GM12878 (cell line): Measurements from ENCODE around the gene EIF3D. TPM values are rescaled to one million over a fixed set of nuclear protein-coding genes. Genes with fewer than 3 reads are reported as not detected.
A peak's percentile ranks its signal among the peaks of the same experiment; 100 is the strongest.

Source experiments
- BACH1 ChIP-seq: fragments of 450-650 bp; IDR thresholded peaks from 2 replicates; pipeline ENCODE4 v1.6.1; 2017; ENCODE audit warnings: mild to moderate bottlenecking, borderline replicate concordance
- DPF2 ChIP-seq: fragments of 450-650 bp; IDR thresholded peaks from 2 replicates; pipeline ENCODE4 v1.6.1; 2017; ENCODE audit warnings: mild to moderate bottlenecking
- EP300 ChIP-seq, 2 experiments: fragments of 150-350 bp in 1 of 2; IDR thresholded peaks; 2 replicates each; pipeline ENCODE4 v1.6.1; 2011 to 2012; ENCODE audit warnings: low read depth in 2 of 2, low read length in 2 of 2, borderline replicate concordance in 1 of 2, improper control_type of control experiment in 1 of 2, inconsistent platforms in 1 of 2; ENCODE audit not compliant: control insufficient read depth in 1 of 2
- GATAD2B ChIP-seq: fragments of 450-650 bp; conservative IDR thresholded peaks from 2 replicates; pipeline ENCODE4 v1.6.1; 2017; ENCODE audit warnings: low read depth, mild to moderate bottlenecking, moderate library complexity
- IKZF2 ChIP-seq, 2 experiments: fragments of 450-650 bp; IDR thresholded peaks; 2 replicates each; pipeline ENCODE4 v1.6.1; 2017; ENCODE audit warnings: mild to moderate bottlenecking in 2 of 2, moderate library complexity in 2 of 2
- IRF5 ChIP-seq: fragments of 450-650 bp; IDR thresholded peaks from 2 replicates; pipeline ENCODE4 v1.6.1; 2017; ENCODE audit warnings: borderline replicate concordance
- MAX ChIP-seq: IDR thresholded peaks from 2 replicates; pipeline ENCODE4 v1.6.1; 2012; ENCODE audit warnings: low read depth, low read length, improper control_type of control experiment
- MLLT1 ChIP-seq: fragments of 450-650 bp; IDR thresholded peaks from 2 replicates; pipeline ENCODE4 v1.6.1; 2016; ENCODE audit warnings: mild to moderate bottlenecking
- NBN ChIP-seq: fragments of 450-650 bp; IDR thresholded peaks from 2 replicates; pipeline ENCODE4 v1.6.1; 2016
- NFIC ChIP-seq: IDR thresholded peaks from 2 replicates; pipeline ENCODE4 v1.6.1; 2012; ENCODE audit warnings: low read depth, mild to moderate bottlenecking, inconsistent platforms, low read length, moderate library complexity
- NFYA ChIP-seq: IDR thresholded peaks from 2 replicates; pipeline ENCODE4 v1.6.1; 2011; ENCODE audit warnings: low read depth, mild to moderate bottlenecking, low read length, improper control_type of control experiment, borderline replicate concordance
- PAX5 ChIP-seq: IDR thresholded peaks from 2 replicates; pipeline ENCODE4 v1.6.1; 2011; ENCODE audit warnings: low read depth, low read length, borderline replicate concordance
- SIX5 ChIP-seq: IDR thresholded peaks from 2 replicates; pipeline ENCODE4 v1.6.1; 2011; ENCODE audit warnings: mild to moderate bottlenecking, low read depth, low read length, moderate library complexity; ENCODE audit not compliant: severe bottlenecking
- SPI1 ChIP-seq: IDR thresholded peaks from 2 replicates; pipeline ENCODE4 v1.6.1; 2011; ENCODE audit warnings: low read depth, mild to moderate bottlenecking, low read length, moderate library complexity, borderline replicate concordance; ENCODE audit not compliant: insufficient read depth
- TAF1 ChIP-seq: IDR thresholded peaks from 2 replicates; pipeline ENCODE4 v1.6.1; 2011; ENCODE audit warnings: mild to moderate bottlenecking, low read depth, low read length, borderline replicate concordance
- TCF3 ChIP-seq: IDR thresholded peaks from 2 replicates; pipeline ENCODE4 v1.6.1; 2012; ENCODE audit warnings: low read depth, mild to moderate bottlenecking, low read length, borderline replicate concordance; ENCODE audit not compliant: insufficient read depth
- ZNF207 ChIP-seq: fragments of 450-650 bp; IDR thresholded peaks from 2 replicates; pipeline ENCODE4 v1.6.1; 2014; ENCODE audit warnings: antibody characterized with exemption, mild to moderate bottlenecking, borderline replicate concordance
- ZNF24 ChIP-seq: fragments of 450-650 bp; IDR thresholded peaks from 2 replicates; pipeline ENCODE4 v1.6.1; 2017; ENCODE audit warnings: antibody characterized with exemption, mild to moderate bottlenecking
- ZNF687 ChIP-seq: fragments of 450-650 bp; IDR thresholded peaks from 2 replicates; pipeline ENCODE4 v1.6.1; 2017; ENCODE audit warnings: mild to moderate bottlenecking, moderate library complexity
- polyA plus RNA-seq, 11 experiments: library from polyadenylated mRNA; depleted of rRNA in 4 of 11; unstranded in 6 of 11; stranded (reverse) in 5 of 11; fragments of >200 nt; fragmentation: Nextera tagmentation in 4 of 11; fragmentation: Illumina TruSeq in 1 of 11; extraction: Ambion mirVana in 4 of 11; extraction: Trizol in 1 of 11; gene quantifications; 1 replicate in 1 of 11; 2 replicates in 10 of 11; pipeline versions ENCODE4 v1.2.1 to v1.2.3, GENCODE V29; 2011 to 2016; ENCODE audit warnings: inconsistent platforms in 2 of 11, missing spikeins in 2 of 11, low read depth in 1 of 11
- total RNA-seq, 4 experiments: library from RNA; depleted of rRNA in 3 of 4; stranded (reverse); fragments of >200 nt in 3 of 4; fragmentation: Illumina TruSeq in 1 of 4; extraction: Trizol in 1 of 4; gene quantifications; 2 replicates each; pipeline versions ENCODE4 v1.2.1 to v1.2.3, GENCODE V29; 2013 to 2021
- TF ChIP-seq, protein P1 (sequence below): fragments of 450-650 bp; formaldehyde crosslinking; IDR thresholded peaks from 2 replicates; pipeline ENCODE4 v1.5.0; 2022; ENCODE audit warnings: mild to moderate bottlenecking, missing genetic modification characterization

EIF3D gene
- total and polyA plus RNA-seq, 10 of the 15 experiments (the other 5 are each of a cell fraction or from before 2014, with no cell fraction given) = 240 to 558 (median 420) TPM

- TF ChIP-seq, protein P1, sequence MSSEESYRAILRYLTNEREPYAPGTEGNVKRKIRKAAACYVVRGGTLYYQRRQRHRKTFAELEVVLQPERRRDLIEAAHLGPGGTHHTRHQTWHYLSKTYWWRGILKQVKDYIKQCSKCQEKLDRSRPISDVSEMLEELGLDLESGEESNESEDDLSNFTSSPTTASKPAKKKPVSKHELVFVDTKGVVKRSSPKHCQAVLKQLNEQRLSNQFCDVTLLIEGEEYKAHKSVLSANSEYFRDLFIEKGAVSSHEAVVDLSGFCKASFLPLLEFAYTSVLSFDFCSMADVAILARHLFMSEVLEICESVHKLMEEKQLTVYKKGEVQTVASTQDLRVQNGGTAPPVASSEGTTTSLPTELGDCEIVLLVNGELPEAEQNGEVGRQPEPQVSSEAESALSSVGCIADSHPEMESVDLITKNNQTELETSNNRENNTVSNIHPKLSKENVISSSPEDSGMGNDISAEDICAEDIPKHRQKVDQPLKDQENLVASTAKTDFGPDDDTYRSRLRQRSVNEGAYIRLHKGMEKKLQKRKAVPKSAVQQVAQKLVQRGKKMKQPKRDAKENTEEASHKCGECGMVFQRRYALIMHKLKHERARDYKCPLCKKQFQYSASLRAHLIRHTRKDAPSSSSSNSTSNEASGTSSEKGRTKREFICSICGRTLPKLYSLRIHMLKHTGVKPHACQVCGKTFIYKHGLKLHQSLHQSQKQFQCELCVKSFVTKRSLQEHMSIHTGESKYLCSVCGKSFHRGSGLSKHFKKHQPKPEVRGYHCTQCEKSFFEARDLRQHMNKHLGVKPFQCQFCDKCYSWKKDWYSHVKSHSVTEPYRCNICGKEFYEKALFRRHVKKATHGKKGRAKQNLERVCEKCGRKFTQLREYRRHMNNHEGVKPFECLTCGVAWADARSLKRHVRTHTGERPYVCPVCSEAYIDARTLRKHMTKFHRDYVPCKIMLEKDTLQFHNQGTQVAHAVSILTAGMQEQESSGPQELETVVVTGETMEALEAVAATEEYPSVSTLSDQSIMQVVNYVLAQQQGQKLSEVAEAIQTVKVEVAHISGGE (CRISPR knock-in tag) = no peak
- TF ChIP-seq GATAD2B (peak; percentile 54; the same call in 1 of the 2 replicates), SIX5 (no peak), MLLT1 (peak; percentile 48; the same call in 1 of the 2 replicates), NBN (peak; percentile 46; the same call in 1 of the 2 replicates), BACH1 (peak; percentile 54), NFIC (peak; percentile 63; the same call in 1 of the 2 replicates), ZNF207 (no peak), IKZF2 (IDR thresholded peaks at IDR 0.05) (peak; percentile 93), DPF2 (peak; percentile 63; the same call in 1 of the 2 replicates), MAX (peak; percentile 18; the same call in 1 of the 2 replicates), SPI1 (peak; percentile 86), EP300 (IDR thresholded peaks at IDR 0.05; ENCODE audit: borderline replicate concordance in 1 of 2, control insufficient read depth in 1 of 2, low read depth in 2 of 2, low read length in 2 of 2) (0 out of 4 replicates have a peak, but pooled peaks of 1 of the 2 experiments have one; percentile 20), TCF3 (peak; percentile 67; the same call in 1 of the 2 replicates), NFYA (no peak), PAX5 (0 out of 2 replicates have a peak, but pooled peaks have one; percentile 7), ZNF687 (peak; percentile 91), ZNF24 (no peak), IRF5 (no peak), TAF1 (no peak)
Observed at GRCh38 chr22:36493690-36494110, 35.3 kb downstream of the EIF3D start (continued).
